HG02678 (cell line): ENCODE results near the gene ZNF608.
A peak's percentile ranks its signal among the peaks of the same experiment; 100 is the strongest.

Experiments
- ATAC-seq: cut with Tn5 transposase; IDR thresholded peaks from one replicate; pipeline ENCODE4 v1.9.1; 2021; ENCODE audit warnings: mild to moderate bottlenecking, moderate library complexity; ENCODE audit not compliant: unreplicated experiment

ZNF608 gene

DNA sequence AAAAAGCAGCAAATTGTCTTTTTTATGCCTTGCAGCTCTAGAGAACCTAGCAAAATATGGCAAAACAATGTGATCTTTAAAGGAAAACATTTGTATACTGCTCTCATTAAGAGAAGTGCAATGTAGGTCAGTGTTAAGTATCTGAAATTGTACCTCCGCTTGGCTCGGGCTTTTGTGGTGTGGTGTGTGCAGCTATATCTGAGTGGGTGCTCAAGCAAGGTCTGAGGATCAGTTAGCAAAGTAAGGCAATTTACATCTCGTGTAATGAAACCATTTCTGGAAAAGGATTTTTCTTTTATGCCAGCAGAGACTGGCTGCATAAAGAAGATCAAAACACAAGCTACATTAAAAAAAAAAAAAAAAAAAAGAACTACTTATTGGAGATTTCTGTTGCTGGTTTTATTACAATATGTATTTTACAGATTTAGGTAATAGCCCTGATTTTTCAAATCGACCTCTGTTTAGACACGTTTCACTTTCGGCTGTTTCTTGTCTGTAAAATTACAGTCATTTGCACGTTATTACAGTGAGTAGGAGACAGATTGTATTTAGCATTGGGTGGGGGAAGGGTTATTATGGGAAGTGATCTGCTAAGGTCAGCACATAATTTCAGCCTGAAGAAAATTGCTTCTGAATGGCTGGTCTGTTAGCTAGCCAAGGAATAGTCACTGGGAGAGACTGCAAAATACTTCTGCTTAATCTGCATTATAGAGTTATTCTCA lies 7.9 kb upstream of the ZNF608 start:
- no peak for ATAC-seq

DNA sequence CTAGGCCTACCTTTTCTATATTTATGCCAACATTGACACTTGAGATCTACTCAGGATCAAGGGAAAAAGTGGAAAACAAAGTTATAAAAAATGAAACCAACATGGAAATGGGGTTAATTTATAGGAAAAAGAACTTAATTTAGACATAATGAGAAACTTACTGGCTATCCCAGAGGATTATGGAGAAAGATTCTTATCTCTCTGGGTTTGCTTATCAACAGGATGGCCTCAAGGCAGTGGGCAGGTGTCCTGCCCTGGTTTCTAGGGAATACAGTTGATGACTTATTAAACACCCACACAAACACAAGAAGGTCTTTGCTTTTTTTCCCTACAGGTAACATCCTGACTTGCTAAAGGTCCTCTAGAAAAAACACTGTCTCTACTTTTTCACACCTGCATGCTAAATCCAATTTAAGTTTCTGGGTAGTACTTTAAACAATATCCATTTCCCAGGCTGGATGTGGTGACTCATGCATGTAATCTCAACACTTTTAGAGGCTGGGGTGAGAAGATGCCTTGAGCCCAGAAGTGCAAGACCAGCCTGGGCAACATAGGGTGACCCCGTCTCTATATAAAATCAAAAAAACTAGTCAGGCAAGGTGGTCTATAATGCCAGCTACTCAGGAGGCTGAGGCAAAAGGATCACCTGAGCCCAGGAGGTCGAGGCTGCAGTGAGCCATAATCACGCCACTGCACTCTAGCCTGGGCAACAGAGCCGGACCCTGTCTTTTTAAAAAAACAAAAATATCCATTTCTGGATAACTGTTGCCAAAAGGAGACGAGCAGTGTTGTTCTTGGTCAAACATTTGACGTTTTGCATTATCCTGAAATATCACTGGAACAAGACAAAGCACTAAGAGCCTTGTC lies 6.6 kb upstream of the ZNF608 start:
- no peak for ATAC-seq

DNA sequence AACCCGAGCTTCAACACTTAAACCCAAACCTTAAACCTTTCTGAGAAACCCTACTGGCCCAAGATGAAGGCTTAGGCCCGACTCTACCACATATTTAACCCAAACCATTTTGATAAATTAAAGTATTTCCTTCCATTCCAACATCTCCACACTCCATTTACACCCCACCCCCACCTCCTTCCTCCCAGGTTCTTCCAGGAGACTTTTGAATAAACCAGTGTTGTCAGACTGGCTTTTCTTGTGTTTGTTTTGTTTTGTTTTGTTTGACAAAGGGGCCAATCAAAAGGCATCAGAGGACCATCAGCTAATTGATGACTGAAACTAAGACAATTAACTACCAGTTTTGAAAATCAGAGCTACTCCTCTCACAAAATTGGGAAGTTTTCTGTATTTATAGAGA lies 4.6 kb upstream of the ZNF608 start:
- ATAC-seq = no peak

DNA sequence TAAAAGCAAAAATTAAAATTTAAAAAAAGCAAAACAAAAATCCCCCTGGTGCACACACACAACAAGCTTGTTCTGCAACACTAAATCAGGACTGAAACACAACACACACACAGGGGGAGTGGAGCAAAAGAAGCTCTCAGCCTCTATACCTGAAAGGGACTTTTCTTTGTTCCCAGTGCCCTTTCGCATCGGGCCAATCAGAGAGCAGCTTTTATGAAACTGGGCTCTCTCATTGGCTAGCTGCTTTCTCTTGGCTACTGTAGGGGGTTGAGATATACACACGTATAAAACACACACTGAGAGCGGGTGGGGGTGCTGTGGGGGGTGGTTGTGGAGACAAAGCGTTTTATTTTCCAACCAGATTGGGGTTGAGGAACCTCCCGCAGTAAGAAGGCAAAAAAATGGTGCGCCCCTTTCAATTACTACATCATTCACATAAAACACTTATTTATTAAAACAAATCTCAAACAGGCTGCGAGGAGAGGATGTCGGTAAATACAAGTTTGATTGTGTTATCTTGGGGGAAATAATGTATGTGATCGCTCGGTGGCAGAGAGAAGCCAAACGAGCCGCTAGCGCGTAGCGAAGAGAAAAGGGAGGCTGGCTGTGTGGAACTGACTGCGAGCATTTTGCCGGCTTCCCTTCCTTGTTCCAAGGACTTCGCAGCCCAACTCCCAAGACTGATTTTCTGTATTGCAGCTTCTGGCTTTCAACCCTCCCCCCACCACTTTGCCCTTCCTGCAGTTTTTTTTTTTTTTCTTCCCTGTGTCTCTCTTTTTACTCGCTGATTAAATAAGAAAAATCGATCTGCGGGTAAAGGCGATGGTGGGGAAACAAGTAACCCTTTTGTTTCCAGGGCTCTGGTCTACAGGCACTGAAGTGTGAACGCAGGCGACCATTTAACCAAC lies 2.5 kb upstream of the ZNF608 start:
- peak; percentile 92 for ATAC-seq

DNA sequence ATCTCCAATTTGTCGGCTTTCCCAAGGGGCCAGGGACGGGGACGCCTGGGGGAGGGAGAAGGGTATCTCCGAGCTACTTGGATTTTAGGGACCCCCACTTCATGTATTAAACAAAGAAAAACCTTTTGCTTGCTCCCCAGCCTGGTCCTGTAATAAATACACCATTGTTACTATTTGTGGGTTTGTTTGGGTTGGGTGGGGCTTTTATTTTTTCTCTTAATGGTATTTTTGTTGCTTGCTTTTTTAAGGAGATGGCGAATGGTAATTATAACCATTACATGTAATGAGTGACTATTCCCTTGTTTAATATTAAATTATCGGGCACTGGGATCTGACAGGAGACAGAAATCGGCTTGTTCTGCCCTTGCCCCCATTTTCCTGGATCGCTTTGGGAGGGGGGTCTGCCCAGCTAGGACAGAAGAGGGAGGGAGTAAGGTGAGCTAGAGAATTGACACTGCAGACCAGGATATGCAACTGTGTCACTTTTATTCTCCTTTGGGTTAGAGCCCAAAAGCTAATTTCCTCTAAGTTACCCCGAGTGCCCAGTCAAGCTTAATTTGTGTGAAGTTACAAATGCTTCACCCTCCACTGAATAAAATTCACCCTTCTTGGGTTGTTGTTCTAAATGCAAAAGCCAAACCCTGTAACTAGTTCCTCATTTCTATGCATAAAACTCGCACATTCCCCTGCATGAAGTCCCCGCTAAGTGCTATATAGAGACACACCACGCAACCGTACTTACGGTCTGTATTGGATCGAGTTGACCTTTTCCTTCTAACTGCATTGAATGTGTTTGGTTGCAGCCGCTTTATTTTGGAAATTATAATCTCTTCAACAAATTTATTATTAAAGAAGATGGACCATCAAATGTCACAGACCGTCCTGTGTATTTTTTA lies 1.6 kb upstream of the ZNF608 start:
- peak; percentile 48 for ATAC-seq

DNA sequence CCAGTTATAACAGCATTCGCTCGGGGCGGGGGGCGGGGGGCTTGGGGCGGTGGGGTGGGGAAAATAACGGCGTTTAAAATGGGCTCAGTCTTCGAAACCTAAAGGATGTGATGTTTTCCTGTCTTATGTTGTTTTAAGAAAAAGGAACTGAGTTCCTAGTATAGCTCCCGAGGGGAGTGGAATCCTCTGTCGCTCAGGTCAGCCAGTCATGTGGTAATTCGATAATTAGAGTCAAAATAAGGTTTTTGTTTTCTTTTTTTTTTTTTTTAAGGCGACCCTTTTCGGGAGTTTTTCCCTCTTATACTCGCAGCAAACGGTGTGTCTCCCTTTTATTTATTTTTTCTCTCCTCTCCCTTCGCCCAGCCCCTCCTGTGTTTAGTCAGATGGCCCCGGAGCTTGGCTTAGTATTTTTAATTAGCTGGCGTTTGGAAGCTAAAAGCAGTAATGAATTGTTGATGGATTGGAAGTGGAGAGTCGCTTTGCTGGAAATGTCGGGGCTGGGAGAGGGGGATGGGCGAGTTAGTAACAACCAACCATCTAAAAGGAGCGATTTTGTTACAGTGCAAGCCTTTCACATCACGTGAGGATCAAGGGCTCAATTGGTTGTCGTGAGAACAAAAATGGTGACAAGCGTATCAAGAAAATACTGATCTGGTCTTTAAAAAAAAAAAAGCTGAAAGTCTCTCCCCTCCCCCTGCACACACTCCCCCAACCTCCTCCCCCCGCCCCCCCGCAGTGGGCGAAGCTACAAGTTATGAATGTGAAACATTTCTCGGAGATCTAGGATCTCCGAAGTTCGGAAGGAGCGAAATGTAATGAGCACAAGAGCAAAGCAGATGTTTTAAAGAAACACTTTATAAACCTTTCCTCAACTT lies 714 bp upstream of the ZNF608 start:
- ATAC-seq = no peak

DNA sequence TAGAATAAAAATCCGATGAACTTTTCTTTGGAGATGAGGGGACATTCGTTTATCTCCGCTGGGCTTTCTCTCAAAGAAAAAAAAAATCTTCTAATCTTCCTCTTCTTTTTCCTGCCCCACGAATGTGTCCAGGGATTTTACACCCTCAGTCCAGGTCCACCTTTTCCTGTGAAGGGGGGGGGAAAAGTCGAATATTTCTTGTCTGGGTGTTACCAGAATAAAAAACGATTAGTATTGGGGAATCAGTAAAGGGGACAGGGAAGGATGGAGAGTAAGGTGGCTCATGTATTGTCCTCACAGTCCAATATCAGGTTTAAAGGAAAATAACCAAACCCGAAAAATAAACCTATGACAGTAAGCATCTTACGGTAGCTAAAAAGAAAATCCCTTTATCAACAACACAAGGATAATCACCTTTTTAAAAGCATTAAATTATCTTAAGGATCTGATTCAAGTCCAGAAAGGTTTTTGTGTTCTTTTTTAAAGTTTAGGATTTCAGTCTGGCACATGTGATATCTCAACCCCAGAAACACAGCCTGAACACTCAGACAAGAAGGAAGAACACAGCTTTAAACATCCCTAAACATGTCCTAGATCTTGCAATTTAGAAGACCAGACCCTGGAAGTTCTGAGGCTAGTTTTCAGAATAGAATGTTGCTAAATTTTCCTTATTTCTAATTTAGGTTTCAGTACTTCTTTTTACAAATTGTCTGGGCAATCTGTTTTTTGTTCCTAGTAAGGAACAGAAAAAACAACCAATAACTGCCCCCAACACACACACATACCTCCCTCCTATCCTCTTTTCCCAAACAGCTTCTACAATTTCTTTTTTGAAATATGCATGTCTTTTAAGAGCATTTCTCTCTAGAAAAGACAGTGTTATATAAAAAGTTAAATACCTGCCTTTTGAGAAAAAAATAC lies 1.2 kb downstream of the ZNF608 start:
- no peak for ATAC-seq

DNA sequence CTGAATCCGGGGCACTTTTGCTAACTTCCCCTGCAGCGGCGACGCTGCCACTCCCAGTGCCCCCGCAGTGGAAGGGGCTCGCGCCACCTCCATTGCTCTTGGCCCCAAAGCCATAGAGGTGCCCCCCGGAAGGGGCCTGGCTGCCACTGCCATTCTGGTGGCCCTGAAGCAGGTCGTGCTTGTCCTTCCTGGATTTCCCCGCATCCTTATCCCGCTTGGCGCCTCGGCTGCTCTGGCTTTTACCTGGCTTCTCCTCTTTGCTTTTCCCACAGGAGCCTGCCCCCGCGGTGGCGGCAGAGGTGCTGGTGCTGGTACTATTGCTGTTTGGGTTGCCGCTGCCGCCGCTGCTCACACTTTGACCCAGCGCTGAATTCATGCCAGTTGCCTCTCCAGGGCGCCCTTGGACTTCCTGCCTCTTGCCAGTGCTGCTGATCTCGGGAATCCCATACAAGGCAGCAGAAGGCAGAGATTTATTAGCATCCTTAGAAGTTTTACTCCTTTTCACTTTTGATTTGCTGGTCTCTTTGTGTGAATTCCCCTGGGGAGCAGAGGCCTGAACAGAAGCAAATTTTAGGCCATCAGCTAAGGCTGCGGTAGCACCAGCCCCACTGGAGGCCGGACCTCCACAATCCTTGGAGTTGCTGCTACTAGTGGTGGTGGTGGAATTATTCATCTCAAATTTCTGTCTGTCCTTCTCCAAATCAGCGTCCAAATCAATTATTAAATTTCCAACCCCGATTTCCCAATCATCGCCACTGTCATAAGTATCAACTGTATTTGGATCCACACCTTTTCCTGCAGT lies 2.1 kb downstream of the ZNF608 start:
- ATAC-seq = no peak

DNA sequence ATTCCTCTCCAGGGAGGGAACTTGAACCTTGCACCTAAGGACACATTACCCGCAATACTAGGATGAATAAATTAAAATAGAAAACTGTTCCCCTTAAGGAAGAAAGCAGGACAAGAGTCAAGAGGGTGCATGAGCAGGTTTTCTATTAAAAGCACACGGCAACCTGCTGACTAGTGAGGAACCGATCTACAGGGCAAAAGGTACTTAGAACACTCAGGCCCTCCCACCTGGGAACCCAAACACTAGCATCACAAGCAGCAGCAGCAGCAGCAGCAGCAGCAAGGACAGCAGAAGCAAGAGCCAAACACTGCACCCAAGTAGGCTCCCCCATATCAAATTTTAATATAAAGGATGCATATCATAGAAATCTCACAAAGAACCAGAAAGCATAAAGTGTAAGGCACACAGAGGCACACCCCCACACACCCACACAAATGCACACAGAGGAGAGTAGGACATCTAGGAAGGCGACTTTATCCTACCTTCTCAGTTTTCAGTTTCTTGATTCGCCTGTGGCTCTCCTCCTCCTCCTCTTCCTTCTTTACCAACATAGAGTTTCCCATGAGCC lies 2.8 kb downstream of the ZNF608 start:
- no peak for ATAC-seq

DNA sequence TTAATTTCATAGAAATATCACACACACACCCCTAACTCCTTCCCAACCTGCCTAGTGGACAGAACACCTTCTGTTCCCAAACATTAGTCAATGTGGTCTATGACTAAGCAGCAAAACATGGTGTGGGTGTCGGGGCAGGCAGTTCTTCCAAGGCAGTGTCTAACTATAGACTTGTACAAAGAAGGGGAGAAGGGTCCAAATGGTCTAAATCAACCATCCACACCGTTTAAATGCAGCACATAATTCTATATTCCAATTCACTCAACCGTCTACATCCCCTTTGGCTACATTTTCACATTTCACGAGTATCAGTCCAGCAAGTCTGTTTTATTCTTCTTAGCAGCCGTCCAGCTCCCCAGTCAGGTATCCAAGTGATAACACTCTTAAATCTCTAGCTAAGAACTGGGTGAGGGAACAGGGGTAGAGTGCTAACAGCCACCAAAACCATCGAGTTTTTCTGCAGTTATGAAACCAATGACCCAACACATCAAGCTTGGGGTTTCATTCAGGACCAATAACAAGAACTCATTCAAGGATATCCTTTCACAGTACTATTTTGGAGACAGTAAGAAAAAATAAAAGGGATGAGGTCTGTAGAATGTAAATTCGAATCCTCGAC lies 3.3 kb downstream of the ZNF608 start:
- ATAC-seq = no peak

DNA sequence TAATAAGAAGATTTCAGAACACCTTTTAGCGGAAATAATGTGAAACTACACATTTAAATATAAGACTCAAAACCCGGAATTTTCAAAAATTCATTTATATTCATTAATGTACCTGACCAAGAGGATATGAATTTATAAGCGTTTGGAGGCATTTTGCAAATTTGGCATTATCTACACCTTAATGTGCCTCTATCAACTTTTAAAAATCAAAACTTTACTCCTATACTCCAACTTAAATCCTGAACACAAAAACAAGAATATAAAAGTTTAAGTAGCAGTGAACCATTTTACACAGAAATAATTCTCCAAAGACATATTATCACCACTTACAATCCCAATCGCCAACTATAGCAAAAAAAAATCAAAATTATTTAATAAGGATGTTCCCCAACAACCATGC lies 3.9 kb downstream of the ZNF608 start:
- no peak for ATAC-seq

DNA sequence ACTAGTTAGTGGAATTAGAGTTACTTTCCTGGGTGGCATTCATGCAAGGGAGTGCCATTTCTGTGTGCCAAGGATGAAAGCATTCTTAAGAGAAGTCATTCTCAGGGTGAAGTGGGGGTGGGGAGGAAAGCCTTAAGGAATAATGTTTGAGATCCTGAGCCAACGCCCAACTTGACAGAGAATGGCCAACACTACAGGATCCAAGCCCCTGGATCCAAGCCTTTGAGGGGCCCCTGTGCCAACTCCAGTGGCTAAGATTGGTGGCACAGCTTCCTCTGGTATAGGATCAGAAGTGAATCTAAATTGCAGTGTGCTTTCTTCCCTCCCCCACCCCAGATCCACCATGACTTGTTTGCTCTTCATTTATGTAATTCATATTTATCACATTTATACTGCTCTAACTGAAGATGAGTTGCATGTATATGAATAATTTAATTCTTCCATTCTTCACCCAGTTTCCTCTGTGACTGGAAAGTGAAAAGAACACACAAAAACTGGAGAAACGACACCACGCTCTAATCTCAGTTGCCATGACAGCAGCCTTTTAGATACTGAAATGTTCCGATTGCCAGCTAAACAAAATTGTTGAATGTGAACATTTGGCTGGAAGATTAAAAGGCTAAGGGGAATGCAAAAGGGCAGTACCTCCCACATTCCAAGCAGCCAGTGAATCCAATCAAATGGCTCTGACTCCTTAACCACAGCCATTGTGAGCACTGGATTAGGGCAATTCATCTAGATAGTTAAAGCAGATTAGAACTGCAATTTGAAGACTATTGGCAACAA lies 4.5 kb downstream of the ZNF608 start:
- ATAC-seq = no peak

DNA sequence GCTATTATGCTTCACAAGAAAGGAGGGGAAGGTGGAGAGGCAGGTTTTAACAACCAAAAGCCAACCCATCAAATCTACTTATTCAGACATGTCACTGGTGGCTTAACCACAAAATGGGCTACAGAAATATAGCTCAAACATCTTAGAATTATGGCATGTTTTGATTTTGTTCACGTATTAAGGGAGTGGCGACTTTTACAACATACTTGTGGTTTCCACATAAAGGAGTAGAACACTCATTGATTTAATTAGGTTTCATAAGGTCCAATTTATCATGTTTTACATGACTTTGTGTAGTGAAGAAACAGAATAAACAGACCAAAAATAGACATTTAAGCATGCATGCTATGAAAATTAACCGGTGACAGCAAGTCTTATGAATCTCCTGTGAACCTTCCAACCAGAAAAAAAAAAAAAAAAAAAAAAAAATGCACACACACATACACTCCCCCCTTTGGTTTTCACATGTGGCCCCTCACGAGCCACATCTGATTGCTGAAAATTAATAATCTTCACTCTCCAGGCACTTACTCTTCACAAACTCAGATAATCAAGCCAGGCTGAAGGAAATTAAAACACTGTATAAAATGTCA lies 5.4 kb downstream of the ZNF608 start:
- no peak for ATAC-seq

DNA sequence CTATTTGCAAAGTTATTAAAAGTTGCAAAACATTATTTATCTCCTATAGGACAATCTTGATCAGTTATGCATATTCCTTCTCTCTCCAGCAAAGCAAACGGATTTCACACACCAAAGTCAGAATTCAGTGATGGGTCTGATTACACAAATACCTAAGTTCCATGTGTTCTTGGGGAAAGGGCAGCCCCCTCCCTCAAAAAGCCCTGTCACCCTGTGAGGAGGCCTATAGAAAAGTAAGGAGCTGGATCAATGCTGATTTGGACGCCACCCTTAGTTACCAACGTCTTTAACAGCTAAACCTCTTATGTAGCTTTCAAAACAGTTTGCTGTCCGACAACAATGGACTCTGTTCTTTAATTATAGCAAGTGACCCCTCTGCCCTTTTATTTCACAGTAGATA lies 6.4 kb downstream of the ZNF608 start:
- no peak for ATAC-seq

DNA sequence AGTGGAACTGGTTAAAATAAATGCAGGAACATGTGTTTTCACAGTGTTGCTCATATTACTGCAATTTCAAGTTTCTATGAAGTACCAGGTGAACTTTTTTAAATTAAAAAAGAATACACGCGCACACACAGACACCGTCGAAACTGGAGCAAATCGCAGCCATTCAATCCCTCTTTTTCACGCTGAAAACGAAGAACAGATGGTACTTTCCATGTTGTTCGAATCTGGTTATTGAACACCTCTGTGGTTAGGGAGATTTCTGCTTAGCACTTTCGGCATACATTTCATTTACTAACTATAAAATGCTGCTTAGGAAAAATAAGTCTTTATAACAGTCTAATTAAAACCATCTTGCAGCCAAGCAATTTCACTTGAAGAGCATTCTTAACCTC lies 6.8 kb downstream of the ZNF608 start:
- ATAC-seq = no peak
